Activated T-helper 1 cell treated with anti-CD3 and anti-CD28 coated beads, Interleukin-12 subunit alpha, Interleukin-12 subunit beta, Interleukin-2, Interleukin-4 antibody, amounts not matched to agents 30 ng/mL and 10 ng/mL and 1 ng/mL, durations not matched to agents 14 hours and 24 hours and 36 hours (primary cell): ENCODE data around the gene EFCAB6. TPM values are rescaled to one million over a fixed set of nuclear protein-coding genes. Genes with fewer than 3 reads are reported as not detected.
A peak's percentile ranks its signal among the peaks of the same experiment; 100 is the strongest.

ENCODE experiments used
- DNase-seq: peaks from one replicate; pipeline ENCODE4 v3.0.0; 2021; ENCODE audit warnings: low spot score
- H3K27ac Mint-ChIP-seq: one replicate; pipeline ENCODE4 v1.8.0; 2021; ENCODE audit warnings: mild to moderate bottlenecking, mixed read lengths
- H3K27me3 Mint-ChIP-seq: one replicate; pipeline ENCODE4 v1.8.0; 2022; ENCODE audit warnings: mild to moderate bottlenecking, moderate library complexity, mixed read lengths; ENCODE audit not compliant: insufficient read depth
- H3K36me3 Mint-ChIP-seq: one replicate; pipeline ENCODE4 v1.8.0; 2021; ENCODE audit warnings: low read depth, mixed read lengths
- H3K4me1 Mint-ChIP-seq: one replicate; pipeline ENCODE4 v1.8.0; 2021; ENCODE audit warnings: low read depth, mixed read lengths
- H3K4me3 Mint-ChIP-seq: one replicate; pipeline ENCODE4 v1.8.0; 2021; ENCODE audit warnings: mild to moderate bottlenecking, moderate library complexity, mixed read lengths
- H3K9me3 Mint-ChIP-seq: one replicate; pipeline ENCODE4 v1.8.0; 2021; ENCODE audit warnings: mixed read lengths
- intact Hi-C: fragments of 100-400 bp; cut with micrococcal nuclease; formaldehyde crosslinking; loops from one replicate; pipeline ENCODE4 v1.15.1; 2024
- total RNA-seq: library from RNA; stranded (reverse); gene quantifications from 2 replicates; pipeline ENCODE4 v1.2.3, GENCODE V29; 2022

The EFCAB6 gene
- total RNA-seq, 1 donor from 2014 or later: not detected

GRCh38 chr22:43521716-43522115 lies 290.4 kb downstream of the EFCAB6 start:
- DNase-seq: no peak
- intact Hi-C loops: no loop called here
- Mint-ChIP-seq H3K4me3 (no peak overlapping the region), H3K27ac (no peak overlapping the region), H3K4me1 (peaks cover 10% of the 10 kb centered on the region), H3K27me3 (no peaks in the 10 kb centered on the region), H3K36me3 (no peaks in the 10 kb centered on the region), H3K9me3 (peaks cover 3% of the 10 kb centered on the region)

- no peaks in the 10 kb centered on the region for H3K27me3 Mint-ChIP-seq
Observed at GRCh38 chr22:43520632-43521039, 291.5 kb downstream of the EFCAB6 start.

GRCh38 chr22:43516996-43517635 lies 295.0 kb downstream of the EFCAB6 start:
- DNase-seq: no peak
- no peak overlapping the region for H3K4me3 Mint-ChIP-seq
- intact Hi-C loops: no loop called here
- peaks cover 3% of the 10 kb centered on the region for H3K9me3 Mint-ChIP-seq
- H3K36me3 Mint-ChIP-seq: no peaks in the 10 kb centered on the region
- no peaks in the 10 kb centered on the region for H3K27me3 Mint-ChIP-seq
- no peak overlapping the region for H3K27ac Mint-ChIP-seq
- peaks cover 10% of the 10 kb centered on the region for H3K4me1 Mint-ChIP-seq

More at GRCh38 chr22:43520632-43521039, 291.5 kb downstream of the EFCAB6 start:
- H3K9me3 Mint-ChIP-seq: peaks cover 3% of the 10 kb centered on the region
- peak overlapping the region; percentile 75 for H3K27ac Mint-ChIP-seq
- H3K4me1 Mint-ChIP-seq: peaks cover 10% of the 10 kb centered on the region
- H3K36me3 Mint-ChIP-seq: no peaks in the 10 kb centered on the region
- H3K4me3 Mint-ChIP-seq: no peak overlapping the region
- intact Hi-C loops: no loop called here
- no peak for DNase-seq

GRCh38 chr22:43516386-43516785 lies 295.7 kb downstream of the EFCAB6 start:
- Mint-ChIP-seq H3K9me3 (peaks cover 3% of the 10 kb centered on the region), H3K27ac (no peak overlapping the region), H3K4me1 (peaks cover 10% of the 10 kb centered on the region), H3K27me3 (no peaks in the 10 kb centered on the region), H3K36me3 (no peaks in the 10 kb centered on the region), H3K4me3 (no peak overlapping the region)
- intact Hi-C loops: no loop called here
- no peak for DNase-seq

GRCh38 chr22:43515902-43516301 lies 296.2 kb downstream of the EFCAB6 start:
- DNase-seq: no peak
- Mint-ChIP-seq H3K27ac (no peak overlapping the region), H3K9me3 (peaks cover 3% of the 10 kb centered on the region), H3K4me1 (peaks cover 7% of the 10 kb centered on the region), H3K36me3 (no peaks in the 10 kb centered on the region), H3K27me3 (no peaks in the 10 kb centered on the region), H3K4me3 (no peak overlapping the region)
- intact Hi-C loops: no loop called here

- intact Hi-C loops: no loop called here
Observed at GRCh38 chr22:43515411-43515810, 296.7 kb downstream of the EFCAB6 start.

GRCh38 chr22:43514476-43515157 lies 297.5 kb downstream of the EFCAB6 start:
- H3K9me3 Mint-ChIP-seq: no peaks in the 10 kb centered on the region
- no peaks in the 10 kb centered on the region for H3K4me1 Mint-ChIP-seq
- DNase-seq: no peak
- H3K4me3 Mint-ChIP-seq: no peak overlapping the region
- no peak overlapping the region for H3K27ac Mint-ChIP-seq
- no peaks in the 10 kb centered on the region for H3K27me3 Mint-ChIP-seq
- H3K36me3 Mint-ChIP-seq: no peaks in the 10 kb centered on the region
- intact Hi-C loops: no loop called here

More at GRCh38 chr22:43515411-43515810, 296.7 kb downstream of the EFCAB6 start:
- H3K36me3 Mint-ChIP-seq: no peaks in the 10 kb centered on the region
- peaks cover 2% of the 10 kb centered on the region for H3K4me1 Mint-ChIP-seq
- H3K27ac Mint-ChIP-seq: no peak overlapping the region
- H3K4me3 Mint-ChIP-seq: no peak overlapping the region
- peaks cover 2% of the 10 kb centered on the region for H3K9me3 Mint-ChIP-seq
- no peak for DNase-seq
- no peaks in the 10 kb centered on the region for H3K27me3 Mint-ChIP-seq

- intact Hi-C loops: no loop called here
- no peak for DNase-seq
- no peak overlapping the region for H3K4me3 Mint-ChIP-seq
- H3K27ac Mint-ChIP-seq: no peak overlapping the region
- no peaks in the 10 kb centered on the region for H3K36me3 Mint-ChIP-seq
- no peaks in the 10 kb centered on the region for H3K27me3 Mint-ChIP-seq
- no peaks in the 10 kb centered on the region for H3K9me3 Mint-ChIP-seq
- no peaks in the 10 kb centered on the region for H3K4me1 Mint-ChIP-seq
Observed at GRCh38 chr22:43512279-43512678, 299.8 kb downstream of the EFCAB6 start.

GRCh38 chr22:43511276-43511910 lies 300.7 kb downstream of the EFCAB6 start:
- intact Hi-C loops: no loop called here
- H3K9me3 Mint-ChIP-seq: no peaks in the 10 kb centered on the region
- H3K4me3 Mint-ChIP-seq: no peak overlapping the region
- no peak for DNase-seq
- no peaks in the 10 kb centered on the region for H3K36me3 Mint-ChIP-seq
- H3K27ac Mint-ChIP-seq: no peak overlapping the region
- H3K27me3 Mint-ChIP-seq: no peaks in the 10 kb centered on the region
- H3K4me1 Mint-ChIP-seq: no peaks in the 10 kb centered on the region

- intact Hi-C loops: no loop called here
- H3K4me1 Mint-ChIP-seq: no peaks in the 10 kb centered on the region
- H3K36me3 Mint-ChIP-seq: no peaks in the 10 kb centered on the region
- no peak overlapping the region for H3K27ac Mint-ChIP-seq
- DNase-seq: no peak
- no peak overlapping the region for H3K4me3 Mint-ChIP-seq
- no peaks in the 10 kb centered on the region for H3K9me3 Mint-ChIP-seq
- H3K27me3 Mint-ChIP-seq: no peaks in the 10 kb centered on the region
Observed at GRCh38 chr22:43510281-43511070, 301.6 kb downstream of the EFCAB6 start.

- no peak for DNase-seq
- intact Hi-C loops: no loop called here
- Mint-ChIP-seq H3K9me3 (no peaks in the 10 kb centered on the region), H3K27me3 (no peaks in the 10 kb centered on the region), H3K4me3 (no peak overlapping the region), H3K4me1 (no peaks in the 10 kb centered on the region), H3K36me3 (no peaks in the 10 kb centered on the region), H3K27ac (no peak overlapping the region)
Observed at GRCh38 chr22:43509337-43509736, 302.8 kb downstream of the EFCAB6 start.

- Mint-ChIP-seq H3K4me3 (no peak overlapping the region), H3K9me3 (no peaks in the 10 kb centered on the region), H3K27me3 (no peaks in the 10 kb centered on the region), H3K27ac (no peak overlapping the region), H3K36me3 (no peaks in the 10 kb centered on the region), H3K4me1 (no peaks in the 10 kb centered on the region)
- intact Hi-C loops: no loop called here
- no peak for DNase-seq
Observed at GRCh38 chr22:43508489-43508888, 303.6 kb downstream of the EFCAB6 start.

GRCh38 chr22:43507235-43507634 lies 304.9 kb downstream of the EFCAB6 start:
- Mint-ChIP-seq H3K9me3 (no peaks in the 10 kb centered on the region), H3K27ac (no peak overlapping the region), H3K4me3 (no peak overlapping the region), H3K27me3 (no peaks in the 10 kb centered on the region), H3K4me1 (no peaks in the 10 kb centered on the region), H3K36me3 (no peaks in the 10 kb centered on the region)
- intact Hi-C loops: no loop called here
- DNase-seq: no peak
